ENCODE data around the gene TWF2. TPM values are rescaled to one million over a fixed set of nuclear protein-coding genes. Genes with fewer than 3 reads are reported as not detected.

TWF2 gene
- total RNA-seq, 1 donor from 2014 or later, result 50.4 TPM

GRCh38 chr3:52222319-52223221 lies 16.4 kb downstream of the TWF2 start:
- H3K4me3 ChIP-seq, result no peak overlapping the region
- intact Hi-C loops (cut with DNase I), result loop anchor here (5.0 kb wide), 1 partner anchor 115 kb away; no protein-coding TSS in a partner anchor
- no peak overlapping the region for H3K27ac ChIP-seq
- ATAC-seq, result no peak
- H3K4me1 ChIP-seq, result peaks cover 31% of the 10 kb centered on the region
- H3K9me3 ChIP-seq, result no peaks in the 10 kb centered on the region
- DNase-seq, result peak; percentile 64
- H3K27me3 ChIP-seq, result no peaks in the 10 kb centered on the region
- no peak for TF ChIP-seq CTCF (IDR thresholded peaks at IDR 0.05)
- H3K36me3 ChIP-seq, result no peaks in the 10 kb centered on the region

GRCh38 chr3:52221563-52222318 lies 17.2 kb downstream of the TWF2 start:
- ATAC-seq, result no peak
- TF ChIP-seq CTCF (IDR thresholded peaks at IDR 0.05), result no peak
- Histone ChIP-seq H3K9me3 (no peaks in the 10 kb centered on the region), H3K27me3 (no peaks in the 10 kb centered on the region), H3K4me3 (no peak overlapping the region), H3K4me1 (peaks cover 39% of the 10 kb centered on the region), H3K27ac (no peak overlapping the region), H3K36me3 (no peaks in the 10 kb centered on the region)
- peak; percentile 63 for DNase-seq
- intact Hi-C loops (cut with DNase I), result loop anchor here (5.0 kb wide), 1 partner anchor 116 kb away; no protein-coding TSS in a partner anchor

- Histone ChIP-seq H3K4me1 (peaks cover 45% of the 10 kb centered on the region), H3K9me3 (no peaks in the 10 kb centered on the region), H3K27me3 (no peaks in the 10 kb centered on the region), H3K36me3 (no peaks in the 10 kb centered on the region), H3K27ac (no peak overlapping the region), H3K4me3 (no peak overlapping the region)
- no peak for TF ChIP-seq CTCF (IDR thresholded peaks at IDR 0.05)
- intact Hi-C loops (cut with DNase I), result loop anchor here (5.0 kb wide), 1 partner anchor 116 kb away; no protein-coding TSS in a partner anchor
- ATAC-seq (no peak), DNase-seq (peak; percentile 59)
Observed at GRCh38 chr3:52221141-52221562, 17.8 kb downstream of the TWF2 start.

GRCh38 chr3:52220380-52221026 lies 18.5 kb downstream of the TWF2 start:
- no peaks in the 10 kb centered on the region for H3K27me3 ChIP-seq
- no peak overlapping the region for H3K27ac ChIP-seq
- peak; percentile 93 for TF ChIP-seq CTCF (IDR thresholded peaks at IDR 0.05)
- peaks cover 50% of the 10 kb centered on the region for H3K4me1 ChIP-seq
- intact Hi-C loops (cut with DNase I), result loop anchor here (5.0 kb wide), 1 partner anchor 117 kb away; no protein-coding TSS in a partner anchor
- DNase-seq (peak; percentile 92), ATAC-seq (peak; percentile 86)
- H3K4me3 ChIP-seq, result no peak overlapping the region
- no peaks in the 10 kb centered on the region for H3K9me3 ChIP-seq
- H3K36me3 ChIP-seq, result peaks cover 3% of the 10 kb centered on the region

GRCh38 chr3:52218937-52219650 lies 19.9 kb downstream of the TWF2 start:
- intact Hi-C loops (cut with DNase I), result no loop called here
- Histone ChIP-seq H3K9me3 (no peaks in the 10 kb centered on the region), H3K36me3 (peaks cover 18% of the 10 kb centered on the region), H3K27me3 (no peaks in the 10 kb centered on the region), H3K27ac (peak overlapping the region; percentile 78), H3K4me1 (peaks cover 50% of the 10 kb centered on the region), H3K4me3 (no peak overlapping the region)
- peak; percentile 42 for ATAC-seq
- peak; percentile 79 for DNase-seq
- TF ChIP-seq CTCF (IDR thresholded peaks at IDR 0.05), result no peak
